Fibroblast of gingiva (primary cell): Measurements from ENCODE around the gene TSEN54.
"Not testable (repeated sequence)": the region's sequence is repeated elsewhere in the genome, so short reads cannot be mapped to it uniquely, and the experiment has no call there.

Source experiments
- DNase-seq: peaks from one replicate; pipeline ENCODE4 v3.0.0-alpha.2; 2011; ENCODE audit warnings: low read depth

Gene TSEN54

DNA sequence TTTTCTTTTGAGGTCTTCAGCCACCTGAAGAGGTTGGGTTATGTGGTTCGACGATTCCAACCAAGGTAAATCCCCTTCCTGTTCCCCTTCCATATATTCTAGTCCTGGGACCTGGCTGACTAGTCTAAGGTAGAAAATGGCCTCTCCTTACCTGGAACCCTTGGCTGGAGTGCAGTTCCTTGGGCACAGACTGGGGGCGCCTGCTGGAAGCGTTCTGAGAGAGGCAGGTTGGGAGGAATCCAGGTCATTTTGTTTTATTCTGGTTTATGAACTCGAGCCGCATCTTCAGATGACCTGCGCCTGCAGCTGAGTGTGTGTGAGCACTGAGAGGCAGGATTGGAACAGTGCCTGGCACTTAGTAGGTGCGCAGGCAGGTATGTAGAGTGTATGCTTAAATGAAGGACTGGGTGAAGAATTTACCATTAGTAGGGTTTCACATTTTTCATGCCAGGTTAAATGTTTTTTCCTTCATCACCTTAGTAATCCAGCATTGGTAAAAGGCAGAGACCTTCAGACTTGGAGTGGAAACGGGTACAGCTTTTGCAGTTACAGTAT is 2.7 kb downstream of the TSEN54 start:
- no peak for DNase-seq

DNA sequence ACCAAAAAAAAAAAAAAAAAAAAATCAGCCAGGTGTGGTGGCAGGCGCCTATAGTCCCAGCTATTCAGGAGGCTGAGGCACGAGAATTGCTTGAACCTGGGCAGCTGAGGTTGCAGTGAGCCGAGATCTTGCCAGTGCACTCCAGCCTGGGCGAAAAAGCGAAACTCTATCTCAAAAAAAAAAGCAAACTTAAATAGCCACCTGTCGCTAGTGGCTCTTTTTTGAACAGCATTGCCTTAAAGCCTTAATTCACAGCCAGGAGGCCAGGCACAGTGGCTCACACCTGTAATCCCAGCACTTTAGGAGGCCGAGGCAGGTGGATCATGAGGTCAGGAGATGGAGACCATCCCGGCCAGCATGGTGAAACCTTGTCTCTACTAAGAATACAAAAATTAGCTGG is 4.1 kb downstream of the TSEN54 start:
- DNase-seq: not testable (repeated sequence)

DNA sequence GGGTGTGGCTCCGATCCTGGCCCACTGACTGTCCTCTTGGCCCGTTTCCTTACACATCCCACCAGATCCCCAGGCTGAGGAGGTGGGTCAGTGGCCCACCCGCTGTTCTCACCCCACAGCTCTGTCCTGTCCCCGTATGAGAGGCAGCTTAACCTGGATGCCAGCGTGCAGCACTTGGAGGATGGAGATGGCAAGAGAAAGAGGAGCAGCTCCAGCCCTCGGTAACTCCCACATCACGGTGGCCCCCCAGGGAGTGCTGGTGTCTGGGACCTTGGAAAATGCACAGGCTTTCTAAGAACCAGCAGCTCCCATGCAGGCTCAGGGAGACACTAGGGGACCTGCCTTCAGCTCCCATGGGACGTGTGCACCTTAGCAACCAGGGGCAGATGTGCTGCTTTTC is 5.0 kb downstream of the TSEN54 start:
- no peak for DNase-seq

DNA sequence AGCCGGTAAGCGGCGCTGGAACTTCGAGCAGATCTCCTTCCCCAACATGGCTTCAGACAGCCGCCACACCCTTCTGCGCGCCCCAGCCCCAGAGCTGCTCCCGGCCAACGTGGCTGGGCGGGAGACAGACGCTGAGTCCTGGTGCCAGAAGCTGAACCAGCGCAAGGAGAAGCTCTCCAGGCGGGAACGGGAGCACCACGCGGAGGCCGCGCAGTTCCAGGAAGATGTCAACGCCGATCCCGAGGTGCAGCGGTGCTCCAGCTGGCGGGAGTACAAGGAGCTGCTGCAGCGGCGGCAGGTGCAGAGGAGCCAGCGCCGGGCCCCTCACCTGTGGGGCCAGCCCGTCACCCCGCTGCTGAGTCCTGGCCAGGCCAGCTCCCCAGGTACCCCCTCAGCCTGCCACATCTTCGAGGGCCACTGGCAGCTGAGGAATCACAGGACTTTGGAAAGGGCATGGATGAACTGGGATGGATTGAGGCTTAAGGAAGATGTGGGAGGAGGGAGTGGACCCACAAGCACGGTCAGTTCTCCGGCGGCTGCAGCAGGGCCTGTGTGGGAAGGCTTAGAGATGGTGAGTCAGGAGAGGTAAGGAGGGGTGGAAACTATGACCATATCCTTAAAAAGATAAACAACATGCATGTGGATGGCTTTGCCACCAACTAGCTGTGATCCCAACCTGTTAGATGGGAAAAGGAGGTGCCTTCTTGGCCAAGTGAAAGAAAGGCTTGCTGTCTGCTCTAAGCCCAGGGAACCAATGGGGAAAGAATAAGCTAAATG is 5.8 kb downstream of the TSEN54 start:
- DNase-seq: no peak

DNA sequence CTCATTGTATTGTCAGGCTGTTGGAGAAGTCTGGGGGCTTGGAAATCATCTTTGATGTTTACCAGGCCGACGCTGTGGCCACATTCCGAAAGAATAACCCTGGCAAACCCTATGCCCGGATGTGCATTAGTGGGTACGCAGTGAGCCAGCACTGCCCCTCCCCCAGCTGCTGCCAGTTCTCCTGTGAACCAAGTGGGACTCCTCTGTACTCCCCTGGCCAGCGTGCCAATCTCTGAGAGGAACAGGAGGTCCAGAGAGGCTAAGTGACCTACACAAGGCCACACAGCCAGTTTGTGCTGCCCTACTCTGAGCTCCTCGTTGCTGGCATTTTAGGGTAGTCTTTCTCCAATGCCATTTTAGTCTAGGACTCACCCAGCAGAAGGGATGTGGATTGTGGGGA is 7.3 kb downstream of the TSEN54 start:
- DNase-seq: no peak

DNA sequence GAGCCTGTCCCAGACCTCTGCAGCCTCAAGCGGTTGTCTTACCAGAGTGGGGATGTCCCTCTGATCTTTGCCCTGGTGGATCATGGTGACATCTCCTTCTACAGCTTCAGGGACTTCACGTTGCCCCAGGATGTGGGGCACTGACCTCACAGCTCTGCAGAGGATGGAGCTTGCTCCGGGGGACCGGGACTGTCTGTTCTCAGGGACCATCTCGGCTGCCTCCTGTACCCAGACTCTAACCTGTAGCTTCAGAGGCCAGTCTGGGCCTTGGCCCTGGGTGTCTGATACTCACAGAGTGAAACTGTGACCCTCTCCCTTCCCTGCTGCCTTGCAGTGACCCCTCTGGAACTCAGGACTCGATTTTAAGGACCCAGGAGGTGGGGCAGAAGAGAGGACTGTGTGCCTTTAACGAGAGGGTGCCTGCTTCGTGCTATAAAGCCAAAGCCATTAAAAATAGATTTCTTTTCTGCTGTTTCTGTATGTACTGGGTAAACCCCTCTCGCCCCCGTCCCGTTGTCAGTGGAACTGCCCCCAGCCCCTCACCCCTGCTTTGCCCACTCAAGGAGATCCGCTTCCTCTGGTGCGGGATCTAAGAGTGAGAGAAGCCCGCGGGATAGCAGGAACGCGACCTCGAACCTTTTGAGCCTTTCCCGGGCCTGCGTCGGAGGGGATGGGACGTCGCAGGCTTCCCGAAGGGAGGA is 8.1 kb downstream of the TSEN54 start:
- DNase-seq: no peak

DNA sequence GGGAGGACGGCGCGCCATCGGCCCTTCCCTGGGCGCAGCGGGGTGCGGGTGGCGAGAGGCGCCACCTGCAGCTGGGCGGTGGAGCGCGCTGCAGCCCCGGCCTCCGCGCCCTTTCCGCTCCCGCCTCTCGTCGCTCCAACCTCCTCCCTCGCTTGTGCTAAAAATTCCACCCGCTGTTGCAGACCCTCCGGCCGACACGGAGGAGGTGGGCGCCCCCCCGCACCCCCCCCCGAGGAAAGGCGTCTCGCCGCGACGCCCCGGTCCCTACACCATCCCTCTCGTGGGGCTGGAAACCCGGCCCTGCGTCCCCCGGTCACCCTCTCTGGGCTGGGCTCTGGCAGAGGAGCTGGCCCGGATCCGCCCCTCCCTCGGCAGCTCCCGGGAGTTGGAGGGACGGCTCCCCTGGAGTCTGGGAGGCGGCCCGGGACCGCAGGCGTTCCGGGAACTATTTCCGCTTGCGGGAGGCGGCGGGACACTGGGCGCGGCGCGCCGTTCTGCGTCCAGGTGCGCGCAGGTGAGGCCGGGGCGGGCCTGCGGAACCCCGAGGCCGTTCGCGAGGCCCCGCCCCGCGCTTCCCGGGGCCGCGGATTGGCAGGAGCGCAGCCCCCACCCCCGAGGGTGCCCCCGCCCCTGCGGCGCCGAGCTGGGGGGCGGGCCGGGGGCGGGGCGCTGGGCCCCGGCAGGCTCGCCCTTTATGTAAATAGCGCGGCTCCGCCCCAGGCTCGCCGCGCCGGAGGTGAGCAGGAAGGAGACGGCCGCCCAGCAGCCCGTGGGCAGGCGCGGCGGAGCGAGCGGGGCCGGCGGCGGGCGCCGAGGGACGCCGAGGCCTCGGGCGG is 8.9 kb downstream of the TSEN54 start, which contains the start of gene LLGL2:
Gene LLGL2, plus strand, starts transcription at position 728 of the 836 bp plus-strand sequence. CDS start 17,730 bp downstream, outside the sequence.
- no peak for DNase-seq

DNA sequence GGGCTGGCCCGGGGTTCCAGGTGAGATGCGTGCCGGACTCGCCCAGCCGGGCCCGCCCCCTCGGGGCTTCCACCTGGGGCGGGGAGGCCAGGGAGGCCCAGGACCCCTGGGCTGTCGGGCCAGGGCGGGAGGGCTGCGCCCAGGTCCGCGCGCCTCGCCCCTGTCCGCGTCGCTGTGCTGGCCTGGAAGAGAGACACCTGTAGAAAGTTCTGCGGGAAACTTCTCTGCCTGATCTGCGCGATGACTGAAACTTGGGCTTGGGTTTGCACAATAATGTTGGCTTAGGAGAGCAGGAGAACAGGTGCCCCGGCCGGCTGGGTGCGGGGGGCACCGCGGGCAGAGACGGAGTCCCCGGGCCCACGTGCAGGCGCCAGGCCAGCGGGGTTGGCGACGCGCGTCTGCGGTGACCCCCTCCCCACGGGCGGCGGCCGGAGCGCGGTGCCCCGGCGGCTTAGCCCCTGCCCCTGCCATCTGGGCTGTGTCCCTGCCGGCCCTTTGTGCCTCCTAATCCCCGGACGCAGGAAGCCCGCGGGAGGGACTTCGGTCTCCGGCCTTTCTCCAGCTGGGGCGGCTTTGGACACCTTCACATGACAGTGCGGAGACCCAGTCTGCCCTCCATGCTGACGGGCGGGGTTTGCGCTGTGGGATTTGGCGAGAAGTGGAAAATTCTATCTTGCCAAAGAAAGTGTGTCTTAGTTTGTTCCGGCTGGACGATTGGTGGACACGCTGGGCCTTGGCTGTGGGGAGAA is 9.7 kb downstream of the TSEN54 start:
- no peak for DNase-seq

DNA sequence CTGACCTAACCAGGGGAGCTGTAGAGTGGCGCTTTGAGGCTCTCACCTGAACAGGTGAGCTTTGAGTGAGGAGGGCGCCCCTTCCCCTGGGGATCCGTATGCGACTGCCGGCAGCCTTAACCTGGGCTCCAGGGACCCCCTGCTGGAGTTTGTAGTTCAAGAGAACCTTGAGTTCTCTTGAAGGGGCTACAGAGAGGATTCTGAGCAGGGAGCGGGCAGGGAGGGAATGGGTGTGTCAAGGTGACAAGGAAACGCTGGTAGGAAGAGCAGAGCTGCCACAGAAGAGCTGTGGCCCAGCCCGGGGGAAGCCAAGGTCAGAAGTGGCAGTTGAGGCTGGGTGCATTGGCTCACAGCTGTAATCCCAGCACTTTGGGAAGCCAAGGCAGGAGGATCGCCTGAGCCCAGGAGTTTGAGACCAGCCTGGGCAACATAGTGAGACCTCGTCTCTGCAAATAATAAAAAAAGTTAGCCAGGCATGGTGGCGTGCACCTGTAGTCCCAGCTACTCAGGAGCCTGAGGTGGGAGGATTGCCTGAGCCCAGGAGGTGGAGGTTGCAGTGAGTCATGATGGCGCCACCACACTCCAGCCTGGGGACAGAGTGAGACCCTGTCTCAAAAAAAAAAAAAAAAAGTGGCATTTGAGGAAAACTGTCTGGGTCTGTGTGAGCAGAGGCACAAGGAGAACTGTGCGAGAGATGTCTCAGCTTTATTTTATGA is 10.4 kb downstream of the TSEN54 start:
- no peak for DNase-seq

DNA sequence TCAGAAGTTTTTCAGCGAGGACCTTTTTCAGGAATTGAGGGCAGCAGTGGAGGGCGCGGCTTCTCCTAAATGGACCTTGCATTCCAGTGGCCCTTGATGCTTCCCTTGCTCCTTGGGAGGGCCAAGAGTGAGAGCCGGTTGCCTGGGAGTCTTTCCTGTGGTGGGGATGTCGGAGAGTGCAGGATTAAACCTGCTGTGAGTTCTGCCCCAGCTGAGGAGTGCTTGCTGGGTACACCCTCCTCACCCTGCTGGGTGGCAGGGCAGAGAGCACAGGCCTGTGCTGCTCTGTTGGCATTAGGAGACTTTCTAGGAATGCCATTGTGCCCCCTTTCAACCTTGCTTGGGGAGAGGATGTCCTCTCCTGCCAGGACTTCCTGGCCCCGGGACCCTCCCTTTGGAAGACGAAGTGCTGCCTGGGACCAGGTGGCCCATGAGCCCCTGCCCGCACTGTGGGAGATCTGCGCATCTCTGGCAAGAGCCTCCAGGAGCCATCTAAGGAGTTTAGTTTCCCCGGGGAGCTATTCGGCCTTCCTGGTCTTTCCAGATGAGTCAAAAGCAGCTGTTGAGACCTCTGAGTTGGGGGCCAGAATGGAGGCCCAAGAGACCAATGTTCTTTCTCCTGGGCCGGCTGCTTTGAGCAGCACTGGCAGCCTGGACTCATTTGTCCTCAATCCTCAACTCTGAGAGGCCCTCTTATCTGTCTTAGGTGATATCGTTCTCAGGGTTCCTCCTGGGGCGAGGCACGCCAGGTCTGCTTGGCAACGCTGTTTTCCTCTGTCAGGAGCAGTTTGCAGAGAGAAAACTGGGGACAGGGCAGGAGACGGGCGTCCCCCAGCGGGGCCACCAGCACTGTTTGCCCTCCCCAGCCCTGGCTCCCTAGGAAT is 14.8 kb downstream of the TSEN54 start:
- no peak for DNase-seq

DNA sequence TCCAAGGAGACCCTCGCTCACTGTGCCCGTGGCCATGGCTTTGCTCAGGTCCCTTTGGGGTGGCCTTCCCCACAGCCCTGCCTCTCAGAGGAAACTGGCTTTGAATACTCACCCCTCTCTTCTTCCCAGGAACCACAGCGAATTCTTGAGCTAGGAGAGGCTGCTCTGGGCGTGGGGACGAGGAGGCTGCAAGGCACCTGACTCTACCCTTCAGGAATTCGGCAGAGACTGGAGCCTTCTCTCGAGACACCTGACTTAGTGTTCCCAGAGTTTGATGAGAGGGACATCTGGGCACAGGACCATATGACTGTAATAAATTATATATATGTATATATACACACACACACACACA is 15.4 kb downstream of the TSEN54 start:
- DNase-seq: no peak

DNA sequence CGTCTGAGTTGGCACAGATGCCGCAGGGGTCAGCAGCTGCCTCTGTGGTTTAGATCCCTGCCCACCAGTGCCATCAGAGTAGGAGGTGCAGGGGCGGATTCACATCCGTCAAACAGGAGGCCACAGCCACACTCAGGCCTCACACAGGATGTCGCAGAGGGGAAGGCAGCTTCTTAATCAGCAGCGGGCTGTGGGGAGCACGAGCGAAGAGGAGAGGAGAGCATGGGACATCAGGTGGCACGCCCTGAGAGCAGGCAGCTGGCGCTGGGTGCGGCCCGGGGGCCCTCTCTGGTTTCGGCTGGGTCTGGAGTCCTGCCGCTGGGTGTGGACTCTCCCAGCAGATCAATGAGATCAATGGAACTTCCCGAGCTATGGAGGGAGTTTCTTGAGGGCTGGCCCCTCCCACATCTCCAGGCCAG is 18.8 kb downstream of the TSEN54 start:
- DNase-seq: no peak

DNA sequence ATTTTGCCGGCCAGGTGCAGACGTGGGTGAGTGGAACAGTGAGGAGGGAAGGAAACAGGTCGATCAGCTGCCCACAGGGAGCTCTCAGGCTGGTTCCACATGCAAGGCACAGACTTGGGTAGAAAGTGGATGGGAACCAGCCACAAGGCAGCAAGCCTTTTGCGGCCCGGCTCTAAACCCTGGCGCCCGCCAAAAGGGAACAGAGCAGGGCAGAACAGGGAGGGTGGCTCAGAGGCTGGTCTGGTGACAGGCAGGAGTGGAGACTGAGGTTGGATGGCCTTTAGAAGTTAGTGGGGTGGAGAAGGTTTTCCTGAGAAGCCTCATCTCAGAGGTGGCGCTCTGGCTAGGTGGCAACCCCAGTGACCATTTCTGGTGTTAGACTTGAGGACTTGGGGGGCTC is 19.5 kb downstream of the TSEN54 start:
- no peak for DNase-seq

DNA sequence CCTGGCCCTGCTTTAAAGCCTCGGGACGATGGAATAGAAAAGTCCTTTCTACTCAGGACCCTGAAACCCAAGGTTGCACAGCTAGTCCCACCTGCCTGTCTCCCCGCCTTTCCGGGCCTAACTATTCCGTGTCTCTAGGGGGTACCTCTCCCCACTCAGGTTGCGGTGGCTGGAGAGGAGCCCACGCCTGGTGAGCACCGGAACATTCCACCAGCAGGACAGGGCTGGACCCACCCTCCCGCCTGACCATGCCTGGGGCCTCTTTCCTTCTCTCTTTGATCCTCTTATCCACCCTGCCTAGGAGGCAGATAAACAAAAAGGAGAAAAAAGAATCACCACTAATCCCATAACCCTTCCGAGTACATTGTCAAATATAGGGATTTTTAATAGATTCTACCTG is 20.0 kb downstream of the TSEN54 start:
- no peak for DNase-seq

DNA sequence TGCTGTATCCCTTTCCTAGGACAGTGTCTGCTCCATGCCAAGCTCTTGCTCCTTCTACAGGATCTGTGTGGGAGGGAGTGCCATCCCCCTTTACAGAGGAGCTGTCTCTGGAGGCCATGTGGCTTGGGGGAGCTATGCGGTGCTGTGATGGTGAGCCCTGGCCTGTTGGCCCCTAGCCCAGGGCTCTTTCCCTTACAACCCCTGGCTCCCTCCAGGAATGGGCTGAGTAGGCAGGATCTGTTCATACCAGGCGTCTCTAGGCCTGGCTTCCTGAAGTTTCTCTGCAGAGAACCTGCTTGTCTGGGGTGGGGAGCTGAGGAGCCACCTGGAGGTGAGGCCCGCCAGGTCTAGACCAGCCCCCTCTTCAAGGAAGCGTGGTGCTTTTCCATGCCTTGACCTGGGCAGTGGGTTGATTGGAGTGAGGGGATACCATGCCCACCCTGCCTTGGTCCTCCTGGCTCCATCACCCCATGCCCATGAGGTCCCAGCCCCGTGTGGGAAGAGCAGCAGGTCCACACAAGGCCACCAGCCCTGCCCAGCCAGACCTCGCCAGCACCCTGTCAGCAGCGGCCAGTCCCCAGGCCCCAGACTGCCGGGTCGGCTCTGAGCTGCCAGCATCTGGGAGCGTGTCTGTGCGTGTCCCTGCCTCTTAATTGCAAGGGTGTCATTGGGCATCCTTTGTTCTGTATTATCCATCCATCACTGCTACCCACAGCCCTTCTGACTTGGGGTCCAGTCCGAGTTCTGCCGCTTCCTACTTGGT is 23.8 kb downstream of the TSEN54 start:
- no peak for DNase-seq

DNA sequence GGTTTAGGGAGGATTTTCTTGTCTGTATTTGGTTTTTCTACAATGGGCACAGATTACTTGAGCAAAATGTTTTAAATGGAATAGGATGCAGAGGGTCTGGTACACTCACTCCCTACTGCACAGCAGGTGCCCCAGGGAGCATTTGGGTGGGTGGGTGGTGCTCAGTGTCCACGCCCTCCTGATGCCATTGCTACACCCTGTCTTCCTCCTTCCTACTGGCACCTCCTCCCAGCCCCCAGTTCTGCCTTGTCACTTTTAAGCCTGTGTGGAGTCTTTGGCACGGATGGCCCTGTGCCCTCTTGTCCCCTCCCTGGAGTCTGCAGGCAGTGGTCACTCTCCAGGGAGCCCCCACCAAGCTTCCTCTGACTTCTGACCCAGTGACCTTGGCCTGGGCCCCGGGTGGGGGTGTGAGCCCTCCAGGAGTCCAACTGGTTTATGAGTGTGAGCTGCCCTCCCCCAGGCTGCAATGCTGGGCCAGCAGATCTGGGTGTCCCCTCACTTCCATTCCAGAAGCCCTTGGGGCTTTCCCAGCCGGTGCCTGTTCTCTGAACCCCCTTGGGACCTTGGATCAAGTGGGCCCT is 24.7 kb downstream of the TSEN54 start:
- DNase-seq: no peak

DNA sequence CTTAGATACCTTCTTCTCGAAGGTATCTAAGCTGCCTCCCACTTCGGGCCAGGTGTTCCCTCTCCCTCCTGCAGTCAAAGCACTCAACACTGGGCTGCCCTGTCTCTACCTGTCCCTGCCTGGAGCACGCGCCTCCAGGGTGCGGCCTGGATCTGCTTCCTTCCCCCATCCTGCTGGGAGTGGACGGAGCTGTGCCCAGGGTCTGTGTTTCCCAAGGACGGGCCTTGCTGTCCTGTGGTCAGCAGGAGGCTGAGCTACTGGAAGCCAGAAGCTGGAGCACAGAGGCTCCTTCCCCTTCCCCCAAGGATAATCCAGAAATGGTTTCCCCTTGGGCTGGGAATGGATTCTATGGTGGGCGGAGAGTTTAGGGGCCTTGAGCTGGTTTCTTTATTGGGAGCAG is 25.9 kb downstream of the TSEN54 start:
- DNase-seq: no peak

DNA sequence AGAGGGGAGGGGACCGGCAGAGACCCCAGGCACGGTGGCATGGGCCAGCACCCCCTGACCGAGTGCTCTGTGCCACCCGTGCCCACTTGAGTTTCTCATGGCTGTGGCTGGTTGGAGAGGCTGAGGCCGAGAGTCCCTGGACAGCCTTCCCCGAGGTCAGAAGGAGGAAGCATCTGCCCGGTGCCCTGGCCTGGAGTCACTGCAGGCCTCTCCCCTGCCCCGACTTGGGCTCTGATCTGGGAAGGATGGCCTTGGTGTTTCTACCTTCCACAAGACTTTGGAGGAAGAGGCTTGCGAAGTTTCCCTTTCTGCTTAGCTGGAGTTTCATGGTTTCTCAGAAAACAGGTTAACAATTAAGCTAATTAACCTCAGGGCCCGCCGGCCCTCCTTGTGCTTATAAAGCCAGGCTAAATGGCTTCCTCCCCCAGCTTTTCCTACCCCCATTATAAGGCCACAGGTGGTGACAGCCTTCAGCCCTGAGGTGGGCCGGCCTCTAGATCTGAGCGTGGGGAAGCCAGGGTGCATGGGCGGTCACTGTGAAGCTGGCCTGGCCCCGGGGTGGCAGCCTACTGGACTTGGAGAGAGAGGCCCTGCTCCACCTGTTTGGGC is 26.5 kb downstream of the TSEN54 start:
- no peak for DNase-seq
